GM10248 (cell line): ENCODE results near the gene GAB3.

Source experiments
- CTCF ChIA-PET: fragments of 300-600 bp; sonication (Branson Sonifier 250); formaldehyde crosslinking; extraction: SDS; loops from one replicate; lab custom pipeline; 2021; ENCODE audit warnings: antibody characterized with exemption; lab: Yijun Ruan, JAX
- POLR2A ChIA-PET: fragments of 350-650 bp; sonication (Branson Sonifier 250); formaldehyde crosslinking; extraction: SDS; loops from one replicate; lab custom pipeline; 2020; ENCODE audit warnings: antibody characterized with exemption; lab: Yijun Ruan, JAX
- DNase-seq: peaks from one replicate; pipeline ENCODE4 v3.0.0; 2012; ENCODE audit errors: extremely low spot score
- CTCF ChIP-seq: IDR thresholded peaks from 2 replicates; pipeline ENCODE4 v1.5.1; 2012; ENCODE audit warnings: mild to moderate bottlenecking, low read depth; ENCODE audit errors: extremely low read depth, missing control alignments, control extremely low read depth

The GAB3 gene

GRCh38 chrX:154776753-154777152 is 25.9 kb upstream of the GAB3 start:
- ChIA-PET CTCF (interaction anchor here (1.0 to 1.5 kb wide), 2 partner anchors 9 to 15 kb away, joined by 3 to 4 read pairs; no protein-coding TSS in a partner anchor), POLR2A (no interaction called here)
- DNase-seq = no peak
- no peak for TF ChIP-seq CTCF

DNA sequence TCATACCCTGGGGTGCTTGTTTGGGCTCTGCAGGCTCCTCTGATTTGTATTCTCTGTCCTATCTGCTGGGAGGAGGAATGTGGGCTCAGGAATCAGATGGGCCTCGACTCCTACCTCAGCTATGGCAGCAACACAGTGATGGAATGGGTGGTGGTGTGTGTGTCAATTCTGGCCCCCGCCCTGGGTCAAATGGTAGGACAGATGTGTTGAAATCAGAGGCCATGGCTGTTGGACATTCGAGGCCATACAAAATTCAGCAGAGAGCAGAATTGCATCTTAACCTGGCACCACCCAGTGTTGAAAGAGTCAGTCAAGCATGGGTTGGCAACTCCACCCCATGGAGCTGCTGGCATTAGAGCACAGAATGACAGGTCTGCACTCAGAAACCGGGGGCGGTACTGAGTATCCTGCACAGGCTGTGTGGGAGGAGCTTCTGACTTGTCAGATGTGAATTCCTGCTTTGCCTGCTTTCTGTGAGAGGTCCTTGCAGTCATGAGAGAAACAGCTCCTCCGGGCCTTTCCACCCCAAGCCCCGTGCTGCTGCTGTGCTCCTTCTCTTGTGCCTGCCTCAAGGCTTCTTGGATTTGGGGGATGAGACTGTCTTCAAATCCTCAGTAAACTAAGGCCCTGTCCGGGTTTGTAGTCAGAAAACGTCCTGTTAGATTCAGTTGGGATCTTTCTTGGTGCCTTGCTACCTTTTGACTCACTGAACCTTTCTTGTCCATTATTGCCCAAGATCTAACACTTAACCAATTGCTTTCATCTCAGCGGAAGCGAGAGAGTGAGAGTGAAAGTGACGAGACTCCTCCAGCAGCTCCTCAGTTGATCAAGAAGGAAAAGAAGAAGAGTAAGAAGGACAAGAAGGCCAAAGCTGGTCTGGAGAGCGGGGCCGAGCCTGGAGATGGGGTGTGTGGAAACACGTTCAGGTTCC is 24.8 kb upstream of the GAB3 start:
- TF ChIP-seq CTCF = no peak
- DNase-seq = no peak
- ChIA-PET CTCF (interaction anchor here (1.0 kb wide), 1 partner anchor 10 kb away, joined by 3 read pairs; no protein-coding TSS in a partner anchor), POLR2A (no interaction called here)

DNA sequence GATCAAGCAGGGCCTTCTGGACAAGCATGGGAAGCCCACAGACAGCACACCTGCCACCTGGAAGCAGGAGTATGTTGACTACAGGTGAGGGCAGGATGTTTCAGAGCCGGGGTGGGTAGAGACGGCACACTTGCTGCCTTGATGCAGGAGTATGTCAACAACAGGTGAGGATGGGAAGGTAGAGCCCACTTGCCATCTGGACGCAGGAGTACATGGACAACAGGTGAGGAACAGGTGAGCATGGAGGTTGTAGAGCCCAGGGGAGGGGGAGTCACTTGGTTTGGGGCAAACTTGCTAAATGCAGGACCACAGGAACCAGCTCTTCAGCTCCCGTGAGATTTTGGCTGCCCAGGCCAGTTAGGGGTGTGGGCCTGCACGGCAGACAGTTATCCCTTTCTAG is 23.7 kb upstream of the GAB3 start:
- no peak for TF ChIP-seq CTCF
- no peak for DNase-seq
- ChIA-PET POLR2A (no interaction called here), CTCF (no interaction called here)

DNA sequence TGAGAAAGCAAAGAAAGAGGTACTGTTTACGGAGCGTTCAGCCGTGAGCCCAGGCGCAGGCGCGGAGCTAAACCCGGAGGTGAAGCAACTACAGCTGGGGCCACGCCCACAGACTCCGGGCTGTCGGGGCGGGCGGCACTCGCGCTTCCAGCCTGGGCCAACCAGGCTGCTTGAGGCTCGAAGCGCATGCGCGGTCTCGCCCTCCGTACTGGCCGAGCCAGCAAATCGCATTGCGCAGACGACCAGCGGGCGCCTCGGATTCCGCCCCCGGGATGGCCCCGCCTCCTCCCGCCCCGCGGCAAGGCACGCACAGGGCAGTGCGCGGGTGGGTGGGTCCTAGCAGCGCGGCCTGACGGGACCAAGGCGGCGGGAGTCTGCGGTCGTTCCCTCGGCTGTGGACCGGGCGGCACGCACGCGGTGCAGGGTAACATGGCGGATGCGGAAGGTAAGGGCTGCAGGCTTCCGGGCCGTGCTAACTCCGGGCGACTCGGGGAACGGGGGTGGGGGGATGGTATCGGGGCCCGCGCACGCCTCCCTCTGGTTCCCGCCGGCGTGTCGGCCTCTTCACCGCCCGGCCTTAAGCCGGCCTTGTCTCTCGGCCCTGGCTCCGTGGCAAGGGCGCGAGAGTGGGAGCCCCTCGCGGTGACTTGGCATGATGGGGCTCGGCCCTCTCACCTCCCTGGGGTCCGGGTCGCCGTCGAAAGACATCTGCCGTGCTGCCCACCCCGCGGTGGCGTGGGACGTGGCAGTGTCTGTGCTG is 11.8 kb upstream of the GAB3 start, which contains the start of gene DKC1:
Gene DKC1, plus strand, starts transcription at position 328 of the 760 bp plus-strand sequence. Its CDS starts 102 bp downstream, at position 430.
- TF ChIP-seq CTCF = no peak
- CTCF ChIA-PET = interaction anchor here (1.0 to 4.5 kb wide), 3 partner anchors 10 to 71 kb away, joined by 3 to 24 read pairs (median 4); partner anchors contain the start of gene SMIM9
- POLR2A ChIA-PET = interaction anchor here (0.6 to 1.0 kb wide), 2 partner anchors 9 to 43 kb away, joined by 3 read pairs; partner anchors contain the start of gene MPP1
- DNase-seq = peak; percentile 92

DNA sequence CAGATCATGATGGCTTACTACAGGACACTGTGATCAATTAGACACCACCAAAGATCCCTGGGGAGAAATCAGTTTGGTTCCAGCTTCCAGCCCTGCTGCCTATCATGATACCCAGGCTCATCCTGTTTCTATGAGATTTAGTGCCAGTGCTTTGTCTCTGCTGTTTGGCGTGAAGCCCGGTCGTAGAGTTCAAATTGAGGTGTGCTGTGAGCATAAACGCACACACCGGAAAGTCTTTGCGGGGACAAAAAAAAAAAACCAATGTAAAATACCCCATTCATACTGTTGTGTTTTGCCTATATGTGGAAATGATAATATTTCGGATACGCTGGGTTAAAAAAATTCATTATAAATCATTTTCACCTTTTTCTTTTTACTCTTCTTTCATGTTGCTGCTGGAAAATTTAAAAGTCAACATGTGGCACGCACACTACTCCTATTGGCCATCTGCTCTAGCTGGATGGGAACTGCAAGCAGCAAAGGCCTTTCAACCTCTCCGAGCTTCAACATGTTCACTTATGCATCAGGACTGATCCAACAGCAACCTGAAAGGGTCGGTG is 11.2 kb upstream of the GAB3 start:
- ChIA-PET POLR2A (interaction anchor here (0.6 to 1.0 kb wide), 2 partner anchors 9 to 43 kb away, joined by 3 read pairs; partner anchors contain the start of gene MPP1), CTCF (interaction anchor here (1.0 to 4.5 kb wide), 3 partner anchors 10 to 72 kb away, joined by 3 to 24 read pairs (median 4); partner anchors contain the start of gene SMIM9)
- DNase-seq = no peak
- no peak for TF ChIP-seq CTCF
